H9 (cell line): Measurements from ENCODE around the gene HOXC6. TPM values are rescaled to one million over a fixed set of nuclear protein-coding genes. Genes with fewer than 3 reads are reported as not detected.
A peak's percentile ranks its signal among the peaks of the same experiment; 100 is the strongest.

Experiments used
- DNase-seq: peaks from one replicate; pipeline ENCODE4 v3.0.0-alpha.2; 2017
- H2AFZ ChIP-seq: one replicate; pipeline ENCODE4 v1.6.1; 2013; ENCODE audit warnings: mild to moderate bottlenecking, low read length, control low read depth, moderate library complexity
- H2AK5ac ChIP-seq: 2 replicates; pipeline ENCODE4 v1.6.1; 2013; ENCODE audit warnings: low read length, control low read depth, mixed read lengths; ENCODE audit not compliant: insufficient read length
- H2BK120ac ChIP-seq: one replicate; pipeline ENCODE4 v1.6.1; 2013; ENCODE audit warnings: low read depth, mild to moderate bottlenecking, low read length, control low read depth, inconsistent platforms; ENCODE audit not compliant: poor library complexity, severe bottlenecking
- H2BK12ac ChIP-seq: 2 replicates; pipeline ENCODE4 v1.6.1; 2013; ENCODE audit warnings: low read length, control low read depth, mixed read lengths, low read depth; ENCODE audit not compliant: insufficient read length
- H2BK15ac ChIP-seq: 2 replicates; pipeline ENCODE4 v1.6.1; 2013; ENCODE audit warnings: low read depth, low read length, control low read depth
- H2BK20ac ChIP-seq: one replicate; pipeline ENCODE4 v1.6.1; 2013; ENCODE audit warnings: low read depth, mild to moderate bottlenecking, low read length, control low read depth, inconsistent platforms; ENCODE audit not compliant: poor library complexity, severe bottlenecking
- H2BK5ac ChIP-seq: 2 replicates; pipeline ENCODE4 v1.6.1; 2013; ENCODE audit warnings: low read length, control low read depth, mixed read lengths; ENCODE audit not compliant: insufficient read length
- H3K14ac ChIP-seq: 2 replicates; pipeline ENCODE4 v1.6.1; 2013; ENCODE audit warnings: low read length, control low read depth; ENCODE audit not compliant: insufficient read depth
- H3K18ac ChIP-seq: 2 replicates; pipeline ENCODE4 v1.6.1; 2013; ENCODE audit warnings: low read depth, mild to moderate bottlenecking, mixed read lengths, low read length, control low read depth; ENCODE audit not compliant: insufficient read length
- H3K23ac ChIP-seq: 2 replicates; pipeline ENCODE4 v1.6.1; 2013; ENCODE audit warnings: low read length, control low read depth, mixed read lengths, low read depth; ENCODE audit not compliant: insufficient read length
- H3K23me2 ChIP-seq: 2 replicates; pipeline ENCODE4 v1.6.1; 2013; ENCODE audit warnings: low read depth, mild to moderate bottlenecking, mixed read lengths, low read length, control low read depth; ENCODE audit not compliant: insufficient read length, poor library complexity, severe bottlenecking
- H3K27ac ChIP-seq: 2 replicates; pipeline ENCODE4 v1.5.1; 2013; ENCODE audit warnings: low read length, control low read depth, mixed read lengths, low read depth; ENCODE audit not compliant: insufficient read length
- H3K27me3 ChIP-seq: 2 replicates; pipeline ENCODE4 v1.6.1; 2013; ENCODE audit warnings: low read length, control low read depth, inconsistent platforms; ENCODE audit not compliant: insufficient read depth
- H3K4ac ChIP-seq: 2 replicates; pipeline ENCODE4 v1.6.1; 2013; ENCODE audit warnings: low read depth, mild to moderate bottlenecking, control low read depth, inconsistent platforms, low read length, moderate library complexity
- H3K4me1 ChIP-seq: 2 replicates; pipeline ENCODE4 v1.6.1; 2013; ENCODE audit warnings: low read length, control low read depth, inconsistent platforms; ENCODE audit not compliant: insufficient read depth
- H3K4me2 ChIP-seq: 2 replicates; pipeline ENCODE4 v1.6.1; 2013; ENCODE audit warnings: low read length, control low read depth, mixed read lengths; ENCODE audit not compliant: insufficient read length, insufficient read depth
- H3K56ac ChIP-seq: 2 replicates; pipeline ENCODE4 v1.6.1; 2013; ENCODE audit warnings: low read depth, mild to moderate bottlenecking, mixed read lengths, low read length, control low read depth; ENCODE audit not compliant: insufficient read length
- H3K79me1 ChIP-seq: 2 replicates; pipeline ENCODE4 v1.6.1; 2013; ENCODE audit warnings: low read depth, mild to moderate bottlenecking, moderate library complexity, low read length, control low read depth, inconsistent platforms; ENCODE audit not compliant: insufficient read depth, poor library complexity, severe bottlenecking
- H3K79me2 ChIP-seq: 2 replicates; pipeline ENCODE4 v1.6.1; 2013; ENCODE audit warnings: low read length, control low read depth, inconsistent platforms; ENCODE audit not compliant: insufficient read depth
- H3K9ac ChIP-seq: 2 replicates; pipeline ENCODE4 v1.6.1; 2013; ENCODE audit warnings: low read length, control low read depth, mixed read lengths; ENCODE audit not compliant: insufficient read length; ENCODE audit errors: extremely low read depth
- H3K9me3 ChIP-seq: one replicate; pipeline ENCODE4 v1.6.1; 2013; ENCODE audit warnings: low read depth, low read length, inconsistent platforms; ENCODE audit not compliant: control insufficient read depth
- H3T11ph ChIP-seq: one replicate; pipeline ENCODE4 v1.6.1; 2013; ENCODE audit warnings: mild to moderate bottlenecking, low read length, control low read depth, inconsistent platforms
- H4K20me1 ChIP-seq: one replicate; pipeline ENCODE4 v1.6.1; 2013; ENCODE audit not compliant: control insufficient read depth, insufficient read length, insufficient read depth
- H4K5ac ChIP-seq: 2 replicates; pipeline ENCODE4 v1.6.1; 2013; ENCODE audit warnings: low read depth, mild to moderate bottlenecking, mixed read lengths, low read length, control low read depth; ENCODE audit not compliant: insufficient read length
- H4K8ac ChIP-seq: replicated peaks from 2 replicates; pipeline ENCODE4 v1.6.1; 2013; ENCODE audit warnings: low read length, control low read depth, mixed read lengths, low read depth; ENCODE audit not compliant: insufficient read length
- H4K91ac ChIP-seq: 2 replicates; pipeline ENCODE4 v1.6.1; 2013; ENCODE audit warnings: low read depth, mild to moderate bottlenecking, moderate library complexity, mixed read lengths, low read length, control low read depth; ENCODE audit not compliant: insufficient read length
- H3K27ac Mint-ChIP-seq, 3 experiments: 2 replicates in 2 of 3; 3 replicates in 1 of 3; pipeline ENCODE4 v1.8.0; 2020 to 2021; ENCODE audit warnings: mixed read lengths in 3 of 3, mild to moderate bottlenecking in 1 of 3, moderate library complexity in 1 of 3
- H3K27me3 Mint-ChIP-seq: 2 replicates; pipeline ENCODE4 v1.8.0; 2021; ENCODE audit warnings: low read depth, mild to moderate bottlenecking, moderate library complexity, mixed read lengths
- H3K36me3 Mint-ChIP-seq, 3 experiments: 2 replicates in 2 of 3; 3 replicates in 1 of 3; pipeline ENCODE4 v1.8.0; 2020 to 2021; ENCODE audit warnings: low read depth in 3 of 3, mixed read lengths in 3 of 3; ENCODE audit not compliant: insufficient read depth in 1 of 3
- H3K4me1 Mint-ChIP-seq, 2 experiments: 2 replicates each; pipeline ENCODE4 v1.8.0; 2020; ENCODE audit warnings: mixed read lengths in 2 of 2
- H3K4me3 Mint-ChIP-seq, 2 experiments: 2 replicates in 1 of 2; 3 replicates in 1 of 2; pipeline ENCODE4 v1.8.0; 2020 to 2021; ENCODE audit warnings: mild to moderate bottlenecking in 2 of 2, mixed read lengths in 2 of 2, moderate library complexity in 1 of 2
- H3K9me3 Mint-ChIP-seq, 2 experiments: 2 replicates in 1 of 2; 3 replicates in 1 of 2; pipeline ENCODE4 v1.8.0; 2020; ENCODE audit warnings: mild to moderate bottlenecking in 2 of 2, mixed read lengths in 2 of 2, moderate library complexity in 1 of 2
- WGBS: extraction: QIAGEN DNeasy Blood & Tissue Kit; methylation state at CpG from one replicate; pipeline ENCODE4 v1.1.7; 2013; ENCODE audit warnings: missing lambda C conversion rate, low lambda C conversion rate, mixed read lengths; ENCODE audit not compliant: insufficient read length; ENCODE audit errors: extremely low coverage; 5-methylcytosine and 5-hydroxymethylcytosine counted together
- total RNA-seq: library from RNA; stranded (reverse); gene quantifications from 2 replicates; pipeline ENCODE4 v1.2.1, GENCODE V29; 2021
- TF ChIP-seq, protein P1 (sequence below): fragments of 200-600 bp; sonication (generic); conservative IDR thresholded peaks from 3 replicates; pipeline ENCODE4 v1.8.0; 2021; ENCODE audit warnings: antibody characterized with exemption, mild to moderate bottlenecking

Gene HOXC6
- total RNA-seq, 1 experiment from 2014 or later = not detected

DNA sequence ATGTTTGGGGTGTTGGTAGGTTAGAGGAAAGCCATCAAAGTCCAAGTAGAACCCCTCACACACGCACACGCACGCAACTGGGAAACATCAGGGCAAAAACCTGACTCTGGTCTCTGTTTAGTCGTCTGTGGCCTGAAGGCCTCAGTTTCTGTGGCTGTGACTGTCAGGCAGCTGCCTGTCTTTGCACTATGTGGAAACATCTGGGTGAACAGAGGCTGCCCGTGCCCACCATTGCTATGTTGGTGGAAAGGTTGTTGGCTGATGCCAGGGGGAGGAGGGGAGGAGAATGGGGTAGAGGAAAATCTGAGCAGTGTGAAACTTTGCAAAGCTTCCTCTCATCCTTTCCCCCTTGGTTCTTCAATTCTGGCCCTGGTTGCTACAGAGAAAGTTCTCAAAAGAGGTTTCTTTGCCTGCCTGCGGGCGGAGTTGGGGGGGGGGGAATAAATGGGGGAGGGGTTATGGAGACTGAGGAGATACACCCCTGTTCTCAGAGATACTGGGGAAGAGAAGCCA is 35.8 kb upstream of the HOXC6 start:
- H3K4ac ChIP-seq = no peak overlapping the region
- no peak overlapping the region for H2BK12ac ChIP-seq
- no peak overlapping the region for H2AFZ ChIP-seq
- peak overlapping the region in 1 of 2 experiments; percentile 42; a peak in 1 of 5 replicates for H3K4me3 Mint-ChIP-seq
- H3K27ac ChIP-seq = no peak overlapping the region
- no peaks in the 10 kb centered on the region; a peak in 1 of 5 replicates for H3K9me3 Mint-ChIP-seq
- no peak overlapping the region for H3K14ac ChIP-seq
- no peak overlapping the region for H3K9ac ChIP-seq
- H3K27me3 Mint-ChIP-seq = peaks cover 100% of the 10 kb centered on the region
- H2BK15ac ChIP-seq = no peak overlapping the region
- no peak overlapping the region for H4K8ac ChIP-seq
- TF ChIP-seq, protein P1, sequence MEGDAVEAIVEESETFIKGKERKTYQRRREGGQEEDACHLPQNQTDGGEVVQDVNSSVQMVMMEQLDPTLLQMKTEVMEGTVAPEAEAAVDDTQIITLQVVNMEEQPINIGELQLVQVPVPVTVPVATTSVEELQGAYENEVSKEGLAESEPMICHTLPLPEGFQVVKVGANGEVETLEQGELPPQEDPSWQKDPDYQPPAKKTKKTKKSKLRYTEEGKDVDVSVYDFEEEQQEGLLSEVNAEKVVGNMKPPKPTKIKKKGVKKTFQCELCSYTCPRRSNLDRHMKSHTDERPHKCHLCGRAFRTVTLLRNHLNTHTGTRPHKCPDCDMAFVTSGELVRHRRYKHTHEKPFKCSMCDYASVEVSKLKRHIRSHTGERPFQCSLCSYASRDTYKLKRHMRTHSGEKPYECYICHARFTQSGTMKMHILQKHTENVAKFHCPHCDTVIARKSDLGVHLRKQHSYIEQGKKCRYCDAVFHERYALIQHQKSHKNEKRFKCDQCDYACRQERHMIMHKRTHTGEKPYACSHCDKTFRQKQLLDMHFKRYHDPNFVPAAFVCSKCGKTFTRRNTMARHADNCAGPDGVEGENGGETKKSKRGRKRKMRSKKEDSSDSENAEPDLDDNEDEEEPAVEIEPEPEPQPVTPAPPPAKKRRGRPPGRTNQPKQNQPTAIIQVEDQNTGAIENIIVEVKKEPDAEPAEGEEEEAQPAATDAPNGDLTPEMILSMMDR = no peak
- DNase-seq = no peak
- no peak overlapping the region for H3K18ac ChIP-seq
- H2AK5ac ChIP-seq = no peak overlapping the region
- H3K23ac ChIP-seq = no peak overlapping the region
- no CpG with 5 or more reads among the region's 7 CpGs for WGBS
- no peak overlapping the region for H3K27ac Mint-ChIP-seq
- no peaks in the 10 kb centered on the region for H3K9me3 ChIP-seq
- no peak overlapping the region for H3K4me2 ChIP-seq
- H2BK120ac ChIP-seq = no peak overlapping the region
- no peaks in the 10 kb centered on the region for H3K4me1 ChIP-seq
- no peaks in the 10 kb centered on the region for H3K36me3 Mint-ChIP-seq
- H4K91ac ChIP-seq = no peak overlapping the region
- no peaks in the 10 kb centered on the region for H3K23me2 ChIP-seq
- H3K4me1 Mint-ChIP-seq = peaks cover 7 to 26% of the 10 kb centered on the region in 2 experiments
- no peaks in the 10 kb centered on the region for H3K79me1 ChIP-seq
- no peaks in the 10 kb centered on the region for H4K20me1 ChIP-seq
- peaks cover 99% of the 10 kb centered on the region for H3K27me3 ChIP-seq
- H3T11ph ChIP-seq = no peak overlapping the region
- H4K5ac ChIP-seq = no peak overlapping the region
- no peak overlapping the region for H3K56ac ChIP-seq
- no peak overlapping the region for H2BK20ac ChIP-seq
- H3K79me2 ChIP-seq = no peaks in the 10 kb centered on the region
- no peak overlapping the region for H2BK5ac ChIP-seq
